SK-N-SH (cell line): ENCODE results near the gene NBEA. TPM values are rescaled to one million over a fixed set of nuclear protein-coding genes. Genes with fewer than 3 reads are reported as not detected.

Experiments used
- CTCF ChIA-PET: fragments of 300-600, 350-600 bp; formaldehyde crosslinking; extraction: SDS; loops from one replicate; lab custom pipeline; 2021; lab: Yijun Ruan, JAX
- POLR2A ChIA-PET: fragments of 350-600 bp; sonication (Branson Sonifier 250); formaldehyde crosslinking; extraction: SDS; loops from one replicate; lab custom pipeline; 2020; ENCODE audit warnings: antibody characterized with exemption, inconsistent platforms; lab: Yijun Ruan, JAX
- DNase-seq: peaks from one replicate; pipeline ENCODE4 v3.0.0; 2012
- H2AFZ ChIP-seq: fragments of 200-600 bp; sonication (generic); 2 replicates; pipeline ENCODE4 v1.8.1; 2016; ENCODE audit warnings: antibody characterized with exemption, mild to moderate bottlenecking, low read depth
- H3F3A ChIP-seq: fragments of 200-600 bp; sonication (generic); replicated peaks from 2 replicates; pipeline ENCODE3; 2016; ENCODE audit warnings: antibody characterized with exemption, mild to moderate bottlenecking; ENCODE audit not compliant: insufficient read depth
- H3K27ac ChIP-seq, 2 experiments: fragments of 200-500 bp in 1 of 2; fragments of 200-600 bp in 1 of 2; sonication (Bioruptor generic) in 1 of 2; sonication (generic), shearing (Covaris generic) in 1 of 2; 2 replicates each; pipeline versions ENCODE4 v1.5.1 to v1.6.1; 2014 to 2016; ENCODE audit warnings: low read depth in 2 of 2, inconsistent platforms in 1 of 2, low read length in 1 of 2, mild to moderate bottlenecking in 1 of 2, mixed read lengths in 1 of 2
- H3K27me3 ChIP-seq: fragments of 200-600 bp; sonication (generic), shearing (Covaris generic); 2 replicates; pipeline ENCODE4 v1.6.1; 2016; ENCODE audit warnings: mixed run types; ENCODE audit not compliant: insufficient read depth
- H3K36me3 ChIP-seq, 2 experiments: fragments of 200-500 bp in 1 of 2; fragments of 200-600 bp in 1 of 2; sonication (Bioruptor generic) in 1 of 2; sonication (generic) in 1 of 2; replicated peaks in 1 of 2; 2 replicates each; pipeline versions ENCODE3 to v1.5.1; 2014 to 2016; ENCODE audit warnings: low read length in 1 of 2, mild to moderate bottlenecking in 1 of 2; ENCODE audit not compliant: insufficient read depth in 2 of 2, control insufficient read depth in 1 of 2
- H3K4me1 ChIP-seq, 2 experiments: fragments of 200-500 bp in 1 of 2; fragments of 200-600 bp in 1 of 2; sonication (Bioruptor generic) in 1 of 2; sonication (generic), shearing (Covaris generic) in 1 of 2; 2 replicates each; pipeline versions ENCODE4 v1.5.1 to v1.6.1; 2014 to 2016; ENCODE audit warnings: low read depth in 1 of 2, low read length in 1 of 2, mixed run types in 1 of 2; ENCODE audit not compliant: insufficient read depth in 2 of 2, control insufficient read depth in 1 of 2
- H3K4me2 ChIP-seq: fragments of 200-600 bp; sonication (generic), shearing (Covaris generic); 2 replicates; pipeline ENCODE4 v1.6.1; 2017; ENCODE audit warnings: mixed run types
- H3K4me3 ChIP-seq, 2 experiments: fragments of 200-500 bp in 1 of 2; fragments of 200-600 bp in 1 of 2; sonication (Bioruptor generic) in 1 of 2; sonication (generic), shearing (Covaris generic) in 1 of 2; 2 replicates each; pipeline versions ENCODE4 v1.5.1 to v1.8.1; 2014 to 2016; ENCODE audit warnings: low read depth in 2 of 2, inconsistent platforms in 1 of 2, low read length in 1 of 2, mild to moderate bottlenecking in 1 of 2, mixed read lengths in 1 of 2, moderate library complexity in 1 of 2
- H3K79me2 ChIP-seq: fragments of 200-600 bp; sonication (generic); 2 replicates; pipeline ENCODE4 v1.8.1; 2017; ENCODE audit warnings: mild to moderate bottlenecking; ENCODE audit not compliant: insufficient read depth
- H3K9ac ChIP-seq: fragments of 200-600 bp; sonication (generic); 2 replicates; pipeline ENCODE4 v1.6.1; 2017; ENCODE audit warnings: mixed run types
- H3K9me2 ChIP-seq: fragments of 200-600 bp; sonication (generic); 2 replicates; pipeline ENCODE4 v1.6.1; 2017; ENCODE audit warnings: mixed run types
- H3K9me3 ChIP-seq: fragments of 200-600 bp; sonication (generic); 2 replicates; pipeline ENCODE4 v1.6.1; 2017; ENCODE audit warnings: mixed run types, mild to moderate bottlenecking, moderate library complexity
- H4K20me1 ChIP-seq: fragments of 200-600 bp; sonication (generic); 2 replicates; pipeline ENCODE4 v1.6.1; 2017; ENCODE audit warnings: mild to moderate bottlenecking, mixed run types; ENCODE audit not compliant: insufficient read depth
- CHD2 ChIP-seq: fragments of 150-350 bp; IDR thresholded peaks from 2 replicates; pipeline ENCODE4 v1.6.1; 2018; ENCODE audit warnings: low read length; ENCODE audit not compliant: partially characterized antibody
- FOXM1 ChIP-seq: IDR thresholded peaks from 2 replicates; pipeline ENCODE4 v1.4.0; 2012; ENCODE audit warnings: low read depth, mild to moderate bottlenecking
- GATA2 ChIP-seq: sonication (generic); formaldehyde crosslinking; IDR thresholded peaks from 2 replicates; pipeline ENCODE4 v1.5.0; 2020; ENCODE audit warnings: mild to moderate bottlenecking, missing genetic modification reagents
- JUND ChIP-seq: IDR thresholded peaks from 2 replicates; pipeline ENCODE4 v1.4.0; 2012
- NFIC ChIP-seq: IDR thresholded peaks from 2 replicates; pipeline ENCODE4 v1.4.0; 2012; ENCODE audit warnings: borderline replicate concordance
- SIN3A ChIP-seq: IDR thresholded peaks from 2 replicates; pipeline ENCODE4 v1.6.1; 2012; ENCODE audit warnings: low read depth, mild to moderate bottlenecking, low read length, moderate library complexity, borderline replicate concordance
- SMC3 ChIP-seq: IDR thresholded peaks from 2 replicates; pipeline ENCODE4 v1.6.1; 2012; ENCODE audit warnings: low read depth, low read length, improper control_type of control experiment
- TAF1 ChIP-seq: IDR thresholded peaks from 2 replicates; pipeline ENCODE4 v1.6.1; 2012; ENCODE audit warnings: low read depth, mild to moderate bottlenecking, low read length, moderate library complexity, borderline replicate concordance
- WGBS: methylation state at CpG from one replicate; pipeline ENCODE4 v1.1.6; 2017; ENCODE audit warnings: low lambda C conversion rate; 5-methylcytosine and 5-hydroxymethylcytosine counted together
- polyA plus RNA-seq, 3 experiments: library from polyadenylated mRNA; depleted of rRNA; stranded (reverse); fragments of >200 nt; gene quantifications; 2 replicates each; pipeline ENCODE4 v1.2.3, GENCODE V29; 2012
- TF ChIP-seq, protein P1 (sequence below): IDR thresholded peaks from 2 replicates; pipeline ENCODE4; 2012
- TF ChIP-seq, protein P2 (sequence below): IDR thresholded peaks from 2 replicates; pipeline ENCODE4 v1.6.1; 2012; ENCODE audit warnings: mild to moderate bottlenecking, low read depth, low read length, moderate library complexity

NBEA gene
- polyA plus RNA-seq, 1 of the 3 experiments (the other 2 are of a cell fraction) = 12.3 TPM

DNA sequence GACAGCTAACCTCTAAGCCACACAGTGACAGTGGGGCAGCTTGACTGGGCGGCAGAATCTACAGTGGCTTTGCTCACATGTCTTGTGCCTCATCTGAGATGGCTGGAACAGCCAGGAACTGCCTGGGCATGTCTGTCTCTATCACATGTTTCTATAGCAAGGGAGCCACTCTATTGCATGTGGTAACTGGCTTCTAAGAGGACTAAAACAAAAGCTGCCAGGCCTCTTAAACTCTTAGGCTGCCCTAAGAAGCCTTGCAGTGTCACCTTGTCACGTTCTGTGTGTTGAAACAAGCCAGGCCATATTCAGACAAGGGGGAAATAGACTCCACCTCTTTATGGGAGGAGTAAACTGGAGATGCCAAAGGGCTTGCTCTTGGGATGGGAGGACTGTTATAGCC, 657.3 kb downstream of the NBEA start:
- WGBS = 75% methylated on average over 2 of the region's 2 CpGs

DNA sequence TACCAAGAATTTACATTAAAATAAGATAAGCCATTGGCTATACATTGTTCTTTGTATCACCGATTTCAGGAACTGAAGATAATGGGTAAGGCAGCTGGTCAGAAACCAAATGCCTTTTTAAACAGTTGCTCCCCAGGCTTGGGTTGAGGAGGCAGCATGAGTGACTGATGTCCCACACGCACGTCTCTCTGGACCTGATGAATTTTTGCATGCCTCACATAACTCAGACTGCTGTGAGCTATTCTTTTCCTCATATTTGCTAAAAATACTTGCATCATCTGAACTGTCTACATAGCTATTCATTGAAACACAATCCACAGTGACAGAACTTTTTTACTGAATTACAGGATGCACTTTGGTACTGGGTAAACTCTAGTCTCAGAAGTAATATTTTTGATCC, 658.1 kb downstream of the NBEA start:
- H3K9ac ChIP-seq = no peak overlapping the region
- peaks cover 0 to 27% of the 10 kb centered on the region in 2 experiments; a peak in 3 of 4 replicates for H3K4me1 ChIP-seq
- no peaks in the 10 kb centered on the region for H3K27me3 ChIP-seq
- DNase-seq = no peak
- H3K27ac ChIP-seq = peak overlapping the region; percentile 0 to 86; a peak in 2 of 4 replicates
- 91% methylated on average over 3 of the region's 3 CpGs for WGBS
- peaks cover 4% of the 10 kb centered on the region for H3F3A ChIP-seq
- H3K4me2 ChIP-seq = no peak overlapping the region
- H4K20me1 ChIP-seq = no peaks in the 10 kb centered on the region
- CTCF ChIA-PET = interaction anchor here (0.7 kb wide), 2 partner anchors 31 to 98 kb away, joined by 3 read pairs; no protein-coding TSS in a partner anchor
- no peaks in the 10 kb centered on the region for H3K9me3 ChIP-seq
- H3K9me2 ChIP-seq = no peaks in the 10 kb centered on the region
- H2AFZ ChIP-seq = no peak overlapping the region
- POLR2A ChIA-PET = interaction anchor here (0.8 kb wide), 1 partner anchor 123 kb away, joined by 3 read pairs; the partner anchor contains the start of gene MAB21L1
- no peaks in the 10 kb centered on the region for H3K79me2 ChIP-seq
- H3K4me3 ChIP-seq = no peak overlapping the region
- no peak for TF ChIP-seq CHD2
- TF ChIP-seq, protein P1, sequence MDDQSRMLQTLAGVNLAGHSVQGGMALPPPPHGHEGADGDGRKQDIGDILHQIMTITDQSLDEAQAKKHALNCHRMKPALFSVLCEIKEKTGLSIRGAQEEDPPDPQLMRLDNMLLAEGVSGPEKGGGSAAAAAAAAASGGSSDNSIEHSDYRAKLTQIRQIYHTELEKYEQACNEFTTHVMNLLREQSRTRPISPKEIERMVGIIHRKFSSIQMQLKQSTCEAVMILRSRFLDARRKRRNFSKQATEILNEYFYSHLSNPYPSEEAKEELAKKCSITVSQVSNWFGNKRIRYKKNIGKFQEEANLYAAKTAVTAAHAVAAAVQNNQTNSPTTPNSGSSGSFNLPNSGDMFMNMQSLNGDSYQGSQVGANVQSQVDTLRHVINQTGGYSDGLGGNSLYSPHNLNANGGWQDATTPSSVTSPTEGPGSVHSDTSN = peak; percentile 42; the same call in 1 of the 2 replicates
- TF ChIP-seq, all 33 proteins: peak for 1
- H3K36me3 ChIP-seq = peaks cover 0 to 4% of the 10 kb centered on the region in 2 experiments

More for the DNA sequence above, 657.3 kb downstream of the NBEA start:
- ChIA-PET CTCF (interaction anchor here (1.1 kb wide), 1 partner anchor 12 kb away, joined by 3 read pairs; no protein-coding TSS in a partner anchor), POLR2A (no interaction called here)
- Histone ChIP-seq H3K27me3 (no peaks in the 10 kb centered on the region), H3F3A (peaks cover 4% of the 10 kb centered on the region), H3K27ac (peak overlapping the region; percentile 22 to 86), H3K4me1 (peaks cover 0 to 25% of the 10 kb centered on the region in 2 experiments; a peak in 3 of 4 replicates), H3K36me3 (peaks cover 0 to 4% of the 10 kb centered on the region in 2 experiments), H3K9me3 (no peaks in the 10 kb centered on the region), H3K9me2 (no peaks in the 10 kb centered on the region), H3K79me2 (no peaks in the 10 kb centered on the region), H2AFZ (no peak overlapping the region), H3K9ac (no peak overlapping the region), H4K20me1 (no peaks in the 10 kb centered on the region), H3K4me3 (no peak overlapping the region), H3K4me2 (no peak overlapping the region)
- DNase-seq = no peak
- no peak for TF ChIP-seq FOXM1
- no peak for TF ChIP-seq JUND

DNA sequence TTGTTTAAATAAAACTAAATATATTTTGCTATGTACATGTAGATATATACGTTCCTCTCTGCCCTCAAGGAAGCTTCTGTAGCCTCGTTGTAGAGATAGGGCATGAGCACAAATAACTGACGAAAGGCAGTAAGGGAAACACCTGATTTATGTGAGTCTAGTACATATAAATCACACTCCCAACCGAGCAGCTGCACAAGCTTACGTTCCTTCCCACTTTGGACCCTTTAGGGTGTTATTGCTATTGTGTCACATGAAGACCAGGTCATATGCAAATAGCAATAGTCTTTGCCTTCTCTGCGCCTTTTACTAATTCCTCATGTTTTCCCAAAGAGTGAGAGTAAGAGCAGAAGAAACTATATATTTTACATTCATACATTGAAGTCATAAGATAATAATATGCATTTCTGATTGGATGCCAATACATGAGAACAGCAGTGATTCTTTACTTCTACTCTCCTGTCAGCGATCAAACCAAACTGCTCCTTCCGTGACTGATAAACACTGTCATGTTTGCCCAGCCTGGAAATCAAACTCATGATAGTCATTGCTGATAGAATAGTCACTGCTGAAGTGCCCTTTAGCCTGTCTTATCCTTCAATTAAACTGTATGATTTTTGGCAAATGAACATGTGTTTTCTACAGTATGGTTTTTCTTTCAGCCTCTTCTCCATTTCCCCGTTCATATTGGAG, 661.7 kb downstream of the NBEA start:
- Histone ChIP-seq H3K9me2 (no peaks in the 10 kb centered on the region), H3K4me3 (no peak overlapping the region), H3K27me3 (no peaks in the 10 kb centered on the region), H3K27ac (no peak overlapping the region), H3K4me2 (no peak overlapping the region), H3K9ac (no peak overlapping the region), H4K20me1 (no peaks in the 10 kb centered on the region), H3K4me1 (peaks cover 0 to 12% of the 10 kb centered on the region in 2 experiments; a peak in 3 of 4 replicates), H3F3A (no peaks in the 10 kb centered on the region), H2AFZ (no peak overlapping the region), H3K79me2 (no peaks in the 10 kb centered on the region; the same call in 1 of the 2 replicates), H3K36me3 (peaks cover 3 to 17% of the 10 kb centered on the region in 2 experiments), H3K9me3 (no peaks in the 10 kb centered on the region)
- CTCF ChIA-PET = interaction anchor here (0.6 to 1.1 kb wide), 2 partner anchors 41 to 103 kb away, joined by 3 read pairs; no protein-coding TSS in a partner anchor
- no peak for DNase-seq
- 92% methylated on average over 9 of the region's 9 CpGs for WGBS
- POLR2A ChIA-PET = no interaction called here
- TF ChIP-seq TAF1 (no peak), SIN3A (no peak), JUND (no peak), SMC3 (no peak), GATA2 (CRISPR knock-in tag) (no peak), NFIC (no peak)
- TF ChIP-seq, protein P2, sequence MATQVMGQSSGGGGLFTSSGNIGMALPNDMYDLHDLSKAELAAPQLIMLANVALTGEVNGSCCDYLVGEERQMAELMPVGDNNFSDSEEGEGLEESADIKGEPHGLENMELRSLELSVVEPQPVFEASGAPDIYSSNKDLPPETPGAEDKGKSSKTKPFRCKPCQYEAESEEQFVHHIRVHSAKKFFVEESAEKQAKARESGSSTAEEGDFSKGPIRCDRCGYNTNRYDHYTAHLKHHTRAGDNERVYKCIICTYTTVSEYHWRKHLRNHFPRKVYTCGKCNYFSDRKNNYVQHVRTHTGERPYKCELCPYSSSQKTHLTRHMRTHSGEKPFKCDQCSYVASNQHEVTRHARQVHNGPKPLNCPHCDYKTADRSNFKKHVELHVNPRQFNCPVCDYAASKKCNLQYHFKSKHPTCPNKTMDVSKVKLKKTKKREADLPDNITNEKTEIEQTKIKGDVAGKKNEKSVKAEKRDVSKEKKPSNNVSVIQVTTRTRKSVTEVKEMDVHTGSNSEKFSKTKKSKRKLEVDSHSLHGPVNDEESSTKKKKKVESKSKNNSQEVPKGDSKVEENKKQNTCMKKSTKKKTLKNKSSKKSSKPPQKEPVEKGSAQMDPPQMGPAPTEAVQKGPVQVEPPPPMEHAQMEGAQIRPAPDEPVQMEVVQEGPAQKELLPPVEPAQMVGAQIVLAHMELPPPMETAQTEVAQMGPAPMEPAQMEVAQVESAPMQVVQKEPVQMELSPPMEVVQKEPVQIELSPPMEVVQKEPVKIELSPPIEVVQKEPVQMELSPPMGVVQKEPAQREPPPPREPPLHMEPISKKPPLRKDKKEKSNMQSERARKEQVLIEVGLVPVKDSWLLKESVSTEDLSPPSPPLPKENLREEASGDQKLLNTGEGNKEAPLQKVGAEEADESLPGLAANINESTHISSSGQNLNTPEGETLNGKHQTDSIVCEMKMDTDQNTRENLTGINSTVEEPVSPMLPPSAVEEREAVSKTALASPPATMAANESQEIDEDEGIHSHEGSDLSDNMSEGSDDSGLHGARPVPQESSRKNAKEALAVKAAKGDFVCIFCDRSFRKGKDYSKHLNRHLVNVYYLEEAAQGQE = no peak
